IMR-90 (cell line): ENCODE results near the gene XAGE3.
"Not testable (repeated sequence)": the region's sequence is repeated elsewhere in the genome, so short reads cannot be mapped to it uniquely, and the experiment has no call there.

ENCODE experiments used
- POLR2A ChIP-seq: IDR thresholded peaks from 2 replicates; pipeline ENCODE4 v1.6.1; 2012; ENCODE audit warnings: mild to moderate bottlenecking, low read depth, low read length
- RCOR1 ChIP-seq: IDR thresholded peaks from 2 replicates; pipeline ENCODE4 v1.6.1; 2012; ENCODE audit warnings: mild to moderate bottlenecking, low read length, improper control_type of control experiment; ENCODE audit not compliant: insufficient replicate concordance
- RFX5 ChIP-seq: IDR thresholded peaks from 2 replicates; pipeline ENCODE4 v1.8.0; 2012; ENCODE audit warnings: low read depth, mild to moderate bottlenecking, low read length, moderate library complexity
- SMC3 ChIP-seq: fragments of 150-350 bp; IDR thresholded peaks from 2 replicates; pipeline ENCODE4 v1.6.1; 2016; ENCODE audit warnings: low read depth, mild to moderate bottlenecking, antibody characterized with exemption, low read length, moderate library complexity
- USF2 ChIP-seq: fragments of 150-350 bp; IDR thresholded peaks from 2 replicates; pipeline ENCODE4 v1.6.1; 2017; ENCODE audit warnings: mild to moderate bottlenecking, antibody characterized with exemption, low read length, low read depth
- TF ChIP-seq, protein P1 (sequence below): conservative IDR thresholded peaks from 2 replicates; pipeline ENCODE4 v1.5.1; 2012; ENCODE audit warnings: mild to moderate bottlenecking, low read depth, low read length, improper control_type of control experiment
- TF ChIP-seq, protein P2 (sequence below): fragments of 150-350 bp; IDR thresholded peaks from 2 replicates; pipeline ENCODE4 v1.6.1; 2016; ENCODE audit warnings: low read depth, mild to moderate bottlenecking, low read length, moderate library complexity, borderline replicate concordance

DNA sequence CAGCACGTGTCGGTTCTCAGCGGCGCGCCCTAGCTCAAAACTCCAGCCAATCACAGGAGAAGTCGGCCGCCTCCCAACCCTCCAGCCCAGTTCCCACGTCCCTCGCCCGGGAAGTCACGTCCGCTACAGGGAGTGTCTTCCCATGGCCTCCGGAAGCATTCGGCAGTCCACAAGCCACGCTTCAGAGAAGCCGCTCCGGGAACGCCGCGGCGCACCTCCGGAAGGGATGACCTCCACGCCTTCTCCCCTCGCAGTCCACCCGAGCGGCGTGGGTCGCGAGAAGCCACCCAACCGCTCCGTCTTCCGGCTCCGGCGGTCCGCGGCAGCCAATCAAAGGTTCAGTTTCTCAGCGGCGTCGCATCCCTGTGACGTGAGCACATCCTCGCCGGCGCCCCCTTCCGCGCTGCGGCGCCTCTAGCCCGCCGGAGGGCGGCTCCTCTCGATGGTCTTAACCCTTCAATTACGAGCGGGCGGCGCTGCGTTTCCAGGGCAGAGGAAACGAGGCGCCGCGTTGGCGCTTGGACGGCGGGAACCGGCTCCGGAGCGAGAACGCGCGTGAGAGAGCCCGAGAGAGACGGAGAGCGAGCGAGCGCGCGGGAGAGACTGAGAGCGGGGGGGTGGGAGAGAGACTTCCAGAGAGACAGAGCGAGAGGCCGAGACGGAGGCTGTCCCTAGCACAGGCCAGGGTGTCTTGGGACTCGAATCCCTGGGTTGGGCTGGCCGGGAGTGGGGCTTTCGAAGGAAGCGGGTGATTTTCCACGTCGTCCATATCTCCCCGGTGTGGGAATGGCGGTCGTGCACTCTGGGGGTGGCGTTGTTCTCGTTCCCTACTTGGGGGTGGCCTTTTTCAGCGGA lies 29.2 kb upstream of the XAGE3 start, which contains the start of gene FAM156B:
- TF ChIP-seq POLR2A, RCOR1, SMC3, USF2, RFX5: not testable (repeated sequence)
- TF ChIP-seq, protein P1, sequence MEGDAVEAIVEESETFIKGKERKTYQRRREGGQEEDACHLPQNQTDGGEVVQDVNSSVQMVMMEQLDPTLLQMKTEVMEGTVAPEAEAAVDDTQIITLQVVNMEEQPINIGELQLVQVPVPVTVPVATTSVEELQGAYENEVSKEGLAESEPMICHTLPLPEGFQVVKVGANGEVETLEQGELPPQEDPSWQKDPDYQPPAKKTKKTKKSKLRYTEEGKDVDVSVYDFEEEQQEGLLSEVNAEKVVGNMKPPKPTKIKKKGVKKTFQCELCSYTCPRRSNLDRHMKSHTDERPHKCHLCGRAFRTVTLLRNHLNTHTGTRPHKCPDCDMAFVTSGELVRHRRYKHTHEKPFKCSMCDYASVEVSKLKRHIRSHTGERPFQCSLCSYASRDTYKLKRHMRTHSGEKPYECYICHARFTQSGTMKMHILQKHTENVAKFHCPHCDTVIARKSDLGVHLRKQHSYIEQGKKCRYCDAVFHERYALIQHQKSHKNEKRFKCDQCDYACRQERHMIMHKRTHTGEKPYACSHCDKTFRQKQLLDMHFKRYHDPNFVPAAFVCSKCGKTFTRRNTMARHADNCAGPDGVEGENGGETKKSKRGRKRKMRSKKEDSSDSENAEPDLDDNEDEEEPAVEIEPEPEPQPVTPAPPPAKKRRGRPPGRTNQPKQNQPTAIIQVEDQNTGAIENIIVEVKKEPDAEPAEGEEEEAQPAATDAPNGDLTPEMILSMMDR = not testable (repeated sequence)
- TF ChIP-seq, protein P2, sequence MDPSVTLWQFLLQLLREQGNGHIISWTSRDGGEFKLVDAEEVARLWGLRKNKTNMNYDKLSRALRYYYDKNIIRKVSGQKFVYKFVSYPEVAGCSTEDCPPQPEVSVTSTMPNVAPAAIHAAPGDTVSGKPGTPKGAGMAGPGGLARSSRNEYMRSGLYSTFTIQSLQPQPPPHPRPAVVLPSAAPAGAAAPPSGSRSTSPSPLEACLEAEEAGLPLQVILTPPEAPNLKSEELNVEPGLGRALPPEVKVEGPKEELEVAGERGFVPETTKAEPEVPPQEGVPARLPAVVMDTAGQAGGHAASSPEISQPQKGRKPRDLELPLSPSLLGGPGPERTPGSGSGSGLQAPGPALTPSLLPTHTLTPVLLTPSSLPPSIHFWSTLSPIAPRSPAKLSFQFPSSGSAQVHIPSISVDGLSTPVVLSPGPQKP = not testable (repeated sequence)
